Suppressor macrophage treated with lipopolysaccharide for 4 hours (primary cell): ENCODE results near the gene SNX22.

ENCODE experiments used
- DNase-seq: peaks from one replicate; pipeline ENCODE4 v3.0.0-alpha.2; 2020

Gene SNX22

GRCh38 chr15:64156652-64157331, 5.3 kb downstream of the SNX22 start:
- no peak for DNase-seq

GRCh38 chr15:64157599-64158125, 6.1 kb downstream of the SNX22 start:
- no peak for DNase-seq

GRCh38 chr15:64158363-64159134, 7.0 kb downstream of the SNX22 start:
- DNase-seq = no peak

- no peak for DNase-seq
Measured at GRCh38 chr15:64161688-64162477, 10.4 kb downstream of the SNX22 start.

- DNase-seq = no peak
Measured at GRCh38 chr15:64162478-64162868, 10.9 kb downstream of the SNX22 start.

- DNase-seq = peak; percentile 99
Measured at GRCh38 chr15:64162869-64163658, 11.5 kb downstream of the SNX22 start, which contains the start of gene PPIB. PPIB (minus strand) TSS chr15:64163022; CDS start chr15:64162986, 36 bp downstream.

- DNase-seq = peak; percentile 61
Measured at GRCh38 chr15:64163659-64164362, 12.3 kb downstream of the SNX22 start.

- no peak for DNase-seq
Measured at GRCh38 chr15:64164436-64164835, 12.9 kb downstream of the SNX22 start.

GRCh38 chr15:64166102-64166890, 14.8 kb downstream of the SNX22 start:
- DNase-seq = no peak

- DNase-seq = no peak
Measured at GRCh38 chr15:64180235-64180824, 28.8 kb downstream of the SNX22 start.

GRCh38 chr15:64182859-64183370, 31.4 kb downstream of the SNX22 start:
- peak; percentile 41 for DNase-seq

GRCh38 chr15:64185146-64185911, 33.8 kb downstream of the SNX22 start:
- no peak for DNase-seq

GRCh38 chr15:64187396-64188191, 36.1 kb downstream of the SNX22 start:
- no peak for DNase-seq

- no peak for DNase-seq
Measured at GRCh38 chr15:64191971-64192830, 40.7 kb downstream of the SNX22 start.

GRCh38 chr15:64193971-64194370, 42.4 kb downstream of the SNX22 start:
- no peak for DNase-seq

GRCh38 chr15:64197425-64197824, 45.9 kb downstream of the SNX22 start:
- DNase-seq = no peak

- no peak for DNase-seq
Measured at GRCh38 chr15:64205202-64205601, 53.7 kb downstream of the SNX22 start.
